Esophagus squamous epithelium (tissue), 4 donors: ENCODE measurements around the gene L3MBTL3.

ENCODE experiments used
- CTCF ChIP-seq, 6 experiments: fragments of 450-650 bp in 4 of 6; fragments of 200-600 bp in 2 of 6; sonication (generic) in 2 of 6; IDR thresholded peaks; one replicate each; pipeline ENCODE4 v1.5.1; 2016 to 2019; ENCODE audit warnings: antibody characterized with exemption in 6 of 6, mild to moderate bottlenecking in 4 of 6, moderate library complexity in 4 of 6
- POLR2A ChIP-seq, 4 donors: fragments of 450-650 bp; IDR thresholded peaks; one replicate each; pipeline ENCODE4 v1.6.1; 2017; ENCODE audit warnings: antibody characterized with exemption in 4 of 4, mild to moderate bottlenecking in 4 of 4, moderate library complexity in 3 of 4

GRCh38 chr6:130093546-130093945 is 75.2 kb downstream of the L3MBTL3 start:
- TF ChIP-seq CTCF (IDR thresholded peaks at IDR 0.05) (no peak), POLR2A (IDR thresholded peaks at IDR 0.05) (no peak)
